GM19397 (cell line): ENCODE results near the gene PLCB3.
A peak's percentile ranks its signal among the peaks of the same experiment; 100 is the strongest.

Experiments
- ATAC-seq: cut with Tn5 transposase; IDR thresholded peaks from one replicate; pipeline ENCODE4 v1.9.1; 2021; ENCODE audit warnings: mild to moderate bottlenecking, moderate library complexity; ENCODE audit not compliant: unreplicated experiment

The PLCB3 gene

GRCh38 chr11:64251016-64251752 lies at the start of gene PLCB3:
TSS of gene PLCB3 (plus strand) at chr11:64251530. CDS start at chr11:64251650, 120 bp downstream.
- ATAC-seq: peak; percentile 43

DNA sequence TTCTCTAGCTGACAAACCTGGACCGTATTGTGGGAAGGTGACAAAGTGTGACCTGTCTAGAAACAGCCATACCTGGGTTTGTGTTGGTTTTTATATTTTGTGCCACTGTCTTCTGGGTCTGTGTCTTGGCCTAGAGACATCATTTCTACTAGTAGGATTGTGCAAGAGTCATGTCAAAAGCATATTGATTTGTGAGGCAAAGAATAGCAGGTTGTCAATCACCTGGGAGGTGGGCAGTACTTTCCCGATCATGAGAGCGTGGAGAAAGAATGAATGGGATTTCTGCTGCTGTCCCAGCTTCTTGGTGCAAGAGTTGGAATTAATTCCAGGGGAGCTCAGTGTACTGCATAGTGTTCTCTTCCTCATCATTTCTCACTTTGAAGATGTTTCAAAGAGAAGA lies 49.8 kb upstream of the PLCB3 start:
- no peak for ATAC-seq

GRCh38 chr11:64202992-64203391 lies 48.3 kb upstream of the PLCB3 start:
- no peak for ATAC-seq

- no peak for ATAC-seq
Measured at GRCh38 chr11:64203421-64204079, 47.8 kb upstream of the PLCB3 start.

- no peak for ATAC-seq
Measured at GRCh38 chr11:64204080-64204440, 47.3 kb upstream of the PLCB3 start.

DNA sequence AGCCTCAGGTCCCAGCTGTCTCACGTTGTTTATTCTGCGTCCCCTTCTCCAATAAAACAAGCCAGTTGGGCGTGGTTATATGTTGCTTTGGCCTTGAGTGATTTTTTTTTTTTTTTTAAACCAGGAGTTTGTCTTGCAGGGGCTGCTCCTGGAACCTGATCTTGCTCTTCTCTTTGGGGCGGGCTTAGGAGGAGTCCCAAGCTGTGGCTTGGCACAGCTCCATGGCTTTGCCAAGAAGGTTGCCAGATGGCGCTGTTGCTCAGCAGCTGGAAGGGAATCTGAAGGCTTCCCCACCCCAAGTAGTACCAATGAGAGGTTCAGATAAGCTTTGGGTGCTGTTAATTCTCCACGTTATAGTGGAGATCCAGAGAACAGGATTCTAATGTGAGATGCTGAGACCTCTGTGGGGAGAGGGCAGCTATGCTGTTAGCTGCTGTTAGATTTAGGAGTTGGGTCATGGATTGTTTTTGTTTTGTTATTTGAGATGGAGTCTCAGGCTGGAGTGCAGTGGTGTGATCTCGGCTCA lies 46.8 kb upstream of the PLCB3 start:
- ATAC-seq: no peak

DNA sequence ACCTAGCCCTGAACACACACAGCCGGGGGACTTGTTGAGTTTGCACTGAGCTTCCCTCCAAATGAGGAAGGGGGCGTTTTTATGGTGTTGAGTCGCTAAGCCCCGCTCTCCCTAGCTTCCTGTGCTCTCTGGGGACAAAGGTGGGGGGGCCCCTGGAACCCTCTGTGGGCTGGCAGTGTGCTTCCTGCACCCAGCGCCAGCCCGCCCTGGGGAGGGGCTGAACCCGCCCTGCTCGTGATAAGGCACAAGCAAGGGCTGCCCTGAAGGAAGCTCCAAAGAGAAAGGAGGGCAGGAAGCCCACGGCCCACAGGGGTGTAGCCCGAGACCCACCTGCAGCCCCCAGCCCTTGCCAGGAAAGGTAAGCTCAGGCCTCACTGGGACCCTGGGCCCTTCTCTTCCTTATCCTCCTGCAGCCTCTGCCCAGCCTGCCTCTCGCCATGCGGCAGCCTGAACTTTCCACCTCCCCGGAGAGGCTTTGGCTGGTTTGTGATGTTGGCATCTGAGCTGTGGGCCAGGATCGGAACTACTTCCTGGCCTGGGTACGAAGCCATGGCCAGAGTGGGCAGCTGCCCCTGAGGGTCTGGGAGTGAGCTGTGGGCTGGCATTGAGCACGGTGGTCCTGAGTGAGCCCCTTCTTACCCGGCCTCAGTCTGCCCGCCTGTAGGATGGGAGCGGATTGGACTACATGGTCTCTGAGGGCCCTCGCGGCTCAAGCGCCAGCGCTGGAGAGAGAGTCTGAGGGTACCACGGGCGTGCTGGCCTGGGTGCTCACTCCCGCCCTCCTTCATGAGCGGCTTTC lies 44.7 kb upstream of the PLCB3 start, which contains the start of gene FERMT3:
Gene FERMT3 (plus strand): TSS at position 265 of the 799 bp plus-strand sequence. CDS start 644 bp downstream, outside the sequence.
- peak; percentile 9 for ATAC-seq

GRCh38 chr11:64207256-64208085 lies 43.9 kb upstream of the PLCB3 start:
- peak; percentile 58 for ATAC-seq

- ATAC-seq: no peak
Measured at GRCh38 chr11:64208086-64208795, 43.1 kb upstream of the PLCB3 start.

- no peak for ATAC-seq
Measured at GRCh38 chr11:64208796-64209562, 42.4 kb upstream of the PLCB3 start.

DNA sequence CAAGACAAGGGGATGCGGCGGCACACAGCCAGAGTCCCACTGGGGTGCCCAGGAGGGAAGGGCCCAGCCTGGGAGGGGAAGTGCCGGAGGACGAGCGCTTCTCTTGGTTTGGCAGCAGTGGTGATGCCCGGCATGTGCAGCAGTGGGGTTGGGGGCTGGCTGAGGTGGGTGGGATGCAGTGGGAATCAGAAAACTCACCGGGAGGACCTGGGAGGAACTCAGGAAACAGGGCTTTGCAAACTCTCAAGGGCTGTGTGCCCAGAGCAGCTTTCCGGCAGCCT lies 41.8 kb upstream of the PLCB3 start:
- ATAC-seq: no peak

DNA sequence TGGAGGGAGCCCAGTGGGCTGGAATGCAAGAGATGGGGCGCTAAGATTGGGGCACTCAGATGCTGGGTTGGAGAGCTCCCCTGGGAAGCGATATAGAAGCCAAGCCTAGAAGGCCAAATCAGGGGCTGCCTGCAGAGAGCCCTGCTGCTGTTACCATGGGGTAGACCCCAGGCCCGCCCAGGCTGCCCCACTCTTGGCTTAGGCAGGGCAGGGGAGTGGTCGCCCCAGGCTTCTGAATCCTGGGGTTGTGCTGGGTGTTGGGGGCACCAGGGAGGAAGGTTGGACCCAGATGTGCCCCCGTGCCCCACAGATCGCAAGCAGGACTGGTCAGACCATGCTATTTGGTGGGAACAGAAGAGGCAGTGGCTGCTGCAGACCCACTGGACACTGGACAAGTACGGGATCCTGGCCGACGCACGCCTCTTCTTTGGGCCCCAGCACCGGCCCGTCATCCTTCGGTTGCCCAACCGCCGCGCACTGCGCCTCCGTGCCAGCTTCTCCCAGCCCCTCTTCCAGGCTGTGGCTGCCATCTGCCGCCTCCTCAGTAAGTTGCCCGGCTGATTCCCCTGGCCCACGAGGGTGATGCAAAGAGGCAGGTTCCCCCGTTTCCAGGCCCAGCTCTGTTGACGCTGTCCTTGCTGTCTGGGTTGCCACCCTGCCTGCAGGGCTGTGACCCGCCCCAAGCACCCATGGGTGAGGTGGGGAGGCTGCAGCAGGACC lies 40.9 kb upstream of the PLCB3 start:
- ATAC-seq: no peak

GRCh38 chr11:64211181-64211872 lies 40.0 kb upstream of the PLCB3 start:
- ATAC-seq: no peak

DNA sequence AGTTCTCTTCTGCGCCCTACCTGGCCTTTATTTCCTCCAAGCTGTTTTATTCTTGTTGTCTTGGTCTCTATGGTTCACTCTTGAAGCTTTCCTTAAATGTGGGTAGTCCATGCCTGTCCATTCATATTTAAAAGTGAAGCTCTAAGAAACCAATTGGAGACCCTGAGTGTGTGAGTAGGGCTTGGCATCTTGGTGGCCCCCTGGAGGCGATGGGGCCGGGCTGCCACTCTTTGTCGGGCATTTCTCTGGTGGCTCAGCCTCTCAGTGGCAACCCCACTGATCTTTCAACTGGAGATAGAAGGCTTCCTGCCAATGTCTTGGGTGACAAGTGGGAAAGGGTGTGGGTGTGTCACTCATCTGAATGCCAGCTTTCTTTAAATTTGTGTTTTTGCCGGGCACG lies 34.5 kb upstream of the PLCB3 start:
- ATAC-seq: no peak

DNA sequence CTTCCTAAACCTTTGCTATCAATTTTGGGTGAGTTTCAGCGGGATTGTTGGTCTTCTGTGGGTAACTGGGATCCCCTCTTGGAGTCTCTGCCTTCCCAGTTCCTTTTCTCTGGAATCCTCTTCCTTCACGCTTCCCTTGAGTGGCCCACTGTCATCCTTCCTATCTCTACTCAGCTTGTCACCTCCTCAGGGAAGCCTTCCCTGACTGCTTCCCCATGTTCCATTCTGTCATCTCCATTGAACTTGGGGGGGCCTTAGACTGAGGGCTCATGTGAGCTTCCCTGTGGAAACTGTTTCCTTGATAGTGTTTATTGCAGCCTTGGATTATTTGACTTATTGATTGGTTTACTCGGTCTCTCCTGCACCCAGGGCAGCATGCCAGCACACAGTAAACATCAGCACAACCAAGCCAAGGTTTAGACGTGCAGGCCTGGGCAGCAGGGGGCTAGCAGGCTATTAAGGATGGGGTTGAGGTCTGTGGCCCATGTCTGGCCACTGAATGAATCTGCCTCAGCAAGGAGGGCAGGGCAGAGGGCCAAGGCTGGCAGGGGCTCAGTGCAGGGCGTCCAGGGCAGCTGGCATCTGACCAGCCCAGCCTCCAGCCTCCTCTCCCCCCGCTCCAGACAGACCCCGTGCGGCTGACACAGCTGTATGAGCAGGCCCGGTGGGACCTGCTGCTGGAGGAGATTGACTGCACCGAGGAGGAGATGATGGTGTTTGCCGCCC lies 32.5 kb upstream of the PLCB3 start:
- no peak for ATAC-seq

DNA sequence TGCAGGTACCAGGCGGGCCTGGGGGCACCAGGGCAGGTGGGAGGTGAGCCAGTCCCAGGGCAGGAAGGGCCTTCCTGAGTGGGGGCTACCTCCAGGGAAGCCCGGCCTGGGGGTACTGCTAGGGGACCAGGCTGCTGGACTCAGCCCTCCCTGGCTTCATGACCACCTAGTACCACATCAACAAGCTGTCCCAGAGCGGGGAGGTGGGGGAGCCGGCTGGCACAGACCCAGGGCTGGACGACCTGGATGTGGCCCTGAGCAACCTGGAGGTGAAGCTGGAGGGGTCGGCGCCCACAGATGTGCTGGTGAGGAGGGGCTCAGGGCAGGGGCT lies 32.0 kb upstream of the PLCB3 start:
- ATAC-seq: no peak

DNA sequence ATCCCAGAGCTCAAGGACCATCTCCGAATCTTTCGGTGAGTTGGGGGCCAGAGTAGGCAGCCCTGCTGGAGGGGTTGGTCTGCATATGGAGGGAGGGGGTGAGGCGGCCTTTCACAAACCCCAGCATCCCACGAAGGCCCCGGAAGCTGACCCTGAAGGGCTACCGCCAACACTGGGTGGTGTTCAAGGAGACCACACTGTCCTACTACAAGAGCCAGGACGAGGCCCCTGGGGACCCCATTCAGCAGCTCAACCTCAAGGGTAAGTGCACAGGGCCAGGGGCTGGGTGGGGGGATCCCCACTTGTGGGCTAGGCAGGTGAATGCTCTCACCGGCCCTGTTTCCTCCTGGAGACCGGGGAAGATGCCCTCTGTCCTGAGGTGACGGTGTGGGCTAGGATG lies 31.6 kb upstream of the PLCB3 start:
- no peak for ATAC-seq

DNA sequence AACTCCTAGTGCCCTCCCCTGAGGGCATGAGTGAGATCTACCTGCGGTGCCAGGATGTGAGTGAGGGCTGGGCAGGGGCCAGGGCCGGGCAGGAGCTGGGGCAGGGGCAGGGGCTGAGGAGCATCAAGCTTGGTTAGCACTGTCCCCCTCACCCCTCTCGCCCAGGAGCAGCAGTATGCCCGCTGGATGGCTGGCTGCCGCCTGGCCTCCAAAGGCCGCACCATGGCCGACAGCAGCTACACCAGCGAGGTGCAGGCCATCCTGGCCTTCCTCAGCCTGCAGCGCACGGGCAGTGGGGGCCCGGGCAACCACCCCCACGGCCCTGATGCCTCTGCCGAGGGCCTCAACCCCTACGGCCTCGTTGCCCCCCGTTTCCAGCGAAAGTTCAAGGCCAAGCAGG lies 31.1 kb upstream of the PLCB3 start:
- ATAC-seq: no peak
